GM23338 (cell line): ENCODE measurements around the gene CLCNKA. TPM values are rescaled to one million over a fixed set of nuclear protein-coding genes. Genes with fewer than 3 reads are reported as not detected.

Experiments used
- ATAC-seq: fragments of 200-7000 bp; cut with Tn5 transposase; 3 replicates; pipeline ENCODE4 v1.9.1; 2020
- DNase-seq: peaks from one replicate; pipeline ENCODE4 v3.0.0-alpha.2; 2015; ENCODE audit warnings: low spot score
- H2AFZ ChIP-seq: fragments of 200-600 bp; sonication (generic); 2 replicates; pipeline ENCODE4 v1.8.0; 2016; ENCODE audit warnings: antibody characterized with exemption, mild to moderate bottlenecking, moderate library complexity
- H3F3A ChIP-seq: fragments of 200-600 bp; sonication (generic); replicated peaks from 2 replicates; pipeline ENCODE4 v1.8.0; 2017; ENCODE audit warnings: antibody characterized with exemption, mixed run types, low read depth
- H3K27ac ChIP-seq: fragments of 200-600 bp; sonication (generic); 2 replicates; pipeline ENCODE4 v1.6.1; 2016; ENCODE audit warnings: low read depth
- H3K27me3 ChIP-seq: fragments of 200-600 bp; sonication (generic); 2 replicates; pipeline ENCODE4 v1.8.0; 2016; ENCODE audit warnings: mild to moderate bottlenecking, mixed run types, moderate library complexity; ENCODE audit not compliant: insufficient read depth
- H3K36me3 ChIP-seq: fragments of 200-600 bp; sonication (generic); 2 replicates; pipeline ENCODE4 v1.8.0; 2016; ENCODE audit warnings: mild to moderate bottlenecking; ENCODE audit not compliant: insufficient read depth
- H3K4me1 ChIP-seq: fragments of 200-600 bp; sonication (generic); 2 replicates; pipeline ENCODE4 v1.8.0; 2016; ENCODE audit warnings: mild to moderate bottlenecking, moderate library complexity; ENCODE audit not compliant: insufficient read depth
- H3K4me2 ChIP-seq: fragments of 200-600 bp; sonication (generic); 2 replicates; pipeline ENCODE4 v1.7.1; 2017; ENCODE audit warnings: mixed run types
- H3K4me3 ChIP-seq: fragments of 200-600 bp; sonication (generic); 2 replicates; pipeline ENCODE4 v1.6.1; 2016; ENCODE audit warnings: mixed run types
- H3K79me2 ChIP-seq: fragments of 200-600 bp; sonication (generic); replicated peaks from 2 replicates; pipeline ENCODE4 v1.8.0; 2017; ENCODE audit warnings: mild to moderate bottlenecking; ENCODE audit not compliant: insufficient read depth
- H3K9me2 ChIP-seq: fragments of 200-600 bp; sonication (generic); 2 replicates; pipeline ENCODE4 v1.8.0; 2017; ENCODE audit not compliant: insufficient read depth
- H4K20me1 ChIP-seq: fragments of 200-600 bp; sonication (generic); replicated peaks from 2 replicates; pipeline ENCODE4 v1.8.0; 2017; ENCODE audit warnings: mild to moderate bottlenecking; ENCODE audit not compliant: insufficient read depth
- H3K27ac Mint-ChIP-seq: 2 replicates; pipeline ENCODE4 v1.8.0; 2020; ENCODE audit warnings: inconsistent platforms, mild to moderate bottlenecking, moderate library complexity, mixed read lengths
- H3K27me3 Mint-ChIP-seq: 3 replicates; pipeline ENCODE4 v1.8.0; 2022; ENCODE audit warnings: low read depth, mild to moderate bottlenecking, moderate library complexity, mixed read lengths, inconsistent platforms; ENCODE audit not compliant: insufficient read depth, poor library complexity
- H3K36me3 Mint-ChIP-seq: 3 replicates; pipeline ENCODE4 v1.8.0; 2021; ENCODE audit warnings: low read depth, mild to moderate bottlenecking, inconsistent platforms, moderate library complexity, mixed read lengths
- H3K4me1 Mint-ChIP-seq: 3 replicates; pipeline ENCODE4 v1.8.0; 2020; ENCODE audit warnings: mild to moderate bottlenecking, inconsistent platforms, mixed read lengths
- H3K4me3 Mint-ChIP-seq: 3 replicates; pipeline ENCODE4 v1.8.0; 2021; ENCODE audit warnings: moderate library complexity, mild to moderate bottlenecking, inconsistent platforms, mixed read lengths
- H3K9me3 Mint-ChIP-seq: 3 replicates; pipeline ENCODE4 v1.8.0; 2020; ENCODE audit warnings: moderate library complexity, mild to moderate bottlenecking, inconsistent platforms, mixed read lengths
- CREB1 ChIP-seq: fragments of 250-450 bp; sonication (Bioruptor Pico); IDR thresholded peaks from 2 replicates; pipeline ENCODE4 v1.5.0; 2020; ENCODE audit warnings: low read depth, mild to moderate bottlenecking, moderate library complexity
- CTCF ChIP-seq, 2 experiments: fragments of 200-600 bp in 1 of 2; sonication (generic) in 1 of 2; conservative IDR thresholded peaks; 2 replicates each; pipeline versions ENCODE4 v1.5.1 to v1.6.1; 2016 to 2017; ENCODE audit warnings: antibody characterized with exemption in 2 of 2, low read depth in 2 of 2, mild to moderate bottlenecking in 2 of 2, moderate library complexity in 1 of 2
- ETS1 ChIP-seq: IDR thresholded peaks from 2 replicates; pipeline ENCODE4 v1.6.1; 2016; ENCODE audit warnings: antibody characterized with exemption
- EZH2 ChIP-seq: fragments of 200-600 bp; sonication (generic); IDR thresholded peaks from one replicate; pipeline ENCODE4 v1.8.0; 2017; ENCODE audit warnings: antibody characterized with exemption, mild to moderate bottlenecking, low read depth; ENCODE audit not compliant: unreplicated experiment
- EZH2phosphoT487 ChIP-seq: fragments of 200-600 bp; sonication (generic); IDR thresholded peaks from one replicate; pipeline ENCODE4 v1.8.1; 2018; ENCODE audit warnings: antibody characterized with exemption; ENCODE audit not compliant: unreplicated experiment
- JUNB ChIP-seq: IDR thresholded peaks from one replicate; pipeline ENCODE4 v1.6.1; 2016; ENCODE audit warnings: antibody characterized with exemption; ENCODE audit not compliant: unreplicated experiment
- NANOG ChIP-seq: IDR thresholded peaks from 2 replicates; pipeline ENCODE4 v1.6.1; 2016; ENCODE audit warnings: antibody characterized with exemption, borderline replicate concordance
- POLR2AphosphoS5 ChIP-seq: IDR thresholded peaks from 2 replicates; pipeline ENCODE4 v1.6.1; 2016; ENCODE audit warnings: antibody characterized with exemption, low read depth
- REST ChIP-seq: IDR thresholded peaks from one replicate; pipeline ENCODE4 v1.6.1; 2018; ENCODE audit warnings: antibody characterized with exemption; ENCODE audit not compliant: unreplicated experiment
- STAT1 ChIP-seq: IDR thresholded peaks from one replicate; pipeline ENCODE4 v1.6.1; 2016; ENCODE audit warnings: antibody characterized with exemption; ENCODE audit not compliant: unreplicated experiment
- ZNF114 ChIP-seq: fragments of 250-450 bp; sonication (Bioruptor Pico); IDR thresholded peaks from 2 replicates; pipeline ENCODE4 v1.5.0; 2020; ENCODE audit warnings: mild to moderate bottlenecking, moderate library complexity
- ZNF331 ChIP-seq: fragments of 250-450 bp; sonication (Bioruptor Pico); IDR thresholded peaks from 2 replicates; pipeline ENCODE4 v1.5.0; 2020; ENCODE audit warnings: low read depth, mild to moderate bottlenecking, moderate library complexity
- ZNF462 ChIP-seq: fragments of 250-450 bp; sonication (Bioruptor Pico); IDR thresholded peaks from 2 replicates; pipeline ENCODE4 v1.5.0; 2020; ENCODE audit warnings: mild to moderate bottlenecking, moderate library complexity
- polyA plus RNA-seq: library from polyadenylated mRNA; unstranded; fragments of >200 nt; fragmentation: Nextera tagmentation; extraction: Ambion mirVana; gene quantifications from 2 replicates; pipeline ENCODE4 v1.2.1, GENCODE V29; 2016
- total RNA-seq: library from RNA; depleted of rRNA; stranded (reverse); fragments of >200 nt; shearing (Covaris generic); gene quantifications from 2 replicates; pipeline ENCODE4 v1.2.3, GENCODE V29; 2014

The CLCNKA gene
- total and polyA plus RNA-seq, 2 experiments from 2014 or later = 0.59 to 0.76 TPM

DNA sequence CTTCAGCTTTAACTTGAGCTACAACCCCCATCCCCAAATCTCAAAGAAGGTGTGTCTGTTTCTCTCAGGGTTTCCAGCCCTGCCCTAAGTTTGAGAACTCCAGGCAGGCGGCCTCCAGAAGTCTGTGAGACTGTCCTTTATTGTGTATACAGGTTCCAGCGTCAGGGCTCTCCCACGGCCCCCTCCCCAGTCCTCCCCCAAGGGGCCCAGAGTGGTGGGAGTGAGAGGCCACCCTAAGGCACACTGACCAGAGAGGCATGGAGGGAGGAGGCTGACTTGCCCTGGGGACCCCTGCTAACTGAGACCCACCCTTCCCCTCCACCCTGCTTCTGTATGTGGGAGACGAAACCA is 8.0 kb upstream of the CLCNKA start:
- no peak for DNase-seq
- Histone ChIP-seq H3K27me3 (no peaks in the 10 kb centered on the region), H3K27ac (0 out of 2 replicates have a peak overlapping the region, but pooled peaks have one; percentile 26), H3K36me3 (no peaks in the 10 kb centered on the region), H4K20me1 (no peaks in the 10 kb centered on the region), H2AFZ (no peak overlapping the region), H3K4me3 (peak overlapping the region; percentile 61; the same call in 1 of the 2 replicates), H3F3A (peaks cover 6% of the 10 kb centered on the region; the same call in 1 of the 2 replicates), H3K4me1 (peaks cover 38% of the 10 kb centered on the region), H3K9me2 (no peaks in the 10 kb centered on the region), H3K4me2 (peak overlapping the region; percentile 83), H3K79me2 (no peaks in the 10 kb centered on the region)
- peaks cover 61% of the 10 kb centered on the region for H3K4me1 Mint-ChIP-seq
- peaks cover 19% of the 10 kb centered on the region for H3K27me3 Mint-ChIP-seq
- H3K4me3 Mint-ChIP-seq = peak overlapping the region; percentile 65
- ATAC-seq = no peak
- H3K27ac Mint-ChIP-seq = peak overlapping the region; percentile 85
- no peaks in the 10 kb centered on the region for H3K9me3 Mint-ChIP-seq
- no peaks in the 10 kb centered on the region for H3K36me3 Mint-ChIP-seq
- TF ChIP-seq CTCF (conservative IDR thresholded peaks at IDR 0.05; ENCODE audit: low read depth in 2 of 2) = no peak
- TF ChIP-seq NANOG = no peak
- no peak for TF ChIP-seq EZH2
- no peak for TF ChIP-seq ZNF114
- TF ChIP-seq STAT1 = no peak
- no peak for TF ChIP-seq ETS1
- no peak for TF ChIP-seq POLR2AphosphoS5
- no peak for TF ChIP-seq ZNF331
- TF ChIP-seq EZH2phosphoT487 = no peak
- TF ChIP-seq REST = no peak
- no peak for TF ChIP-seq JUNB
- no peak for TF ChIP-seq CREB1 (CRISPR knock-in tag)
- no peak for TF ChIP-seq ZNF462 (CRISPR knock-in tag)
